Endothelial cell of umbilical vein (primary cell): ENCODE measurements around the gene SUGCT.

Experiments
- POLR2A ChIP-seq: IDR thresholded peaks from 2 replicates; pipeline ENCODE4 v1.6.1; 2012; ENCODE audit warnings: low read depth, mild to moderate bottlenecking, control low read depth, low read length
- TF ChIP-seq, protein P1 (sequence below), 2 donors: IDR thresholded peaks; 1 replicate in 1 of 2; 2 replicates in 1 of 2; pipeline ENCODE4 v1.5.1; 2011; ENCODE audit warnings: low read length in 2 of 2, mild to moderate bottlenecking in 2 of 2, moderate library complexity in 2 of 2, control low read depth in 1 of 2, inconsistent platforms in 1 of 2, low read depth in 1 of 2; ENCODE audit not compliant: insufficient read depth in 1 of 2; ENCODE audit errors: extremely low read depth in 1 of 2
- TF ChIP-seq, protein P2 (sequence below): IDR thresholded peaks from 2 replicates; pipeline ENCODE4 v1.6.1; 2011; ENCODE audit not compliant: insufficient read depth, insufficient read length

DNA sequence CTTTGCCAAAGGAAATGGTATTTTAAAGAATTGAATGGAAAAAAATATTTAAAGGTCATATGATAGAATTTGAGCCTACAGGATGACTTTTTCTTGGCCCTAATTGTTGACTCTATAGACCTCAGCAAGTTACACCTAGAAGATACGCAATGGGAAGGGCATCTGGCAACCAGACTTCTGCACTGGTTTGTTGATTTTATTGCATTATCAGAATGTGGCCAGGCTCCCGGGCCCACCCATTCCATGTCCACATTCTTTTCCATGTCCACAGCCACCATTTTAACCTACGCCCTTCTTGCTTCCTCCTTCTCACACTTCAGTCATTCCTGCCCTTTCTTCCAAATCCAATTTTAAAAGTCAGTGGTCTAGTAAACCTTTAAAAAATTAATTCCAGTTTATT, 738.4 kb downstream of the SUGCT start:
- TF ChIP-seq, protein P1, sequence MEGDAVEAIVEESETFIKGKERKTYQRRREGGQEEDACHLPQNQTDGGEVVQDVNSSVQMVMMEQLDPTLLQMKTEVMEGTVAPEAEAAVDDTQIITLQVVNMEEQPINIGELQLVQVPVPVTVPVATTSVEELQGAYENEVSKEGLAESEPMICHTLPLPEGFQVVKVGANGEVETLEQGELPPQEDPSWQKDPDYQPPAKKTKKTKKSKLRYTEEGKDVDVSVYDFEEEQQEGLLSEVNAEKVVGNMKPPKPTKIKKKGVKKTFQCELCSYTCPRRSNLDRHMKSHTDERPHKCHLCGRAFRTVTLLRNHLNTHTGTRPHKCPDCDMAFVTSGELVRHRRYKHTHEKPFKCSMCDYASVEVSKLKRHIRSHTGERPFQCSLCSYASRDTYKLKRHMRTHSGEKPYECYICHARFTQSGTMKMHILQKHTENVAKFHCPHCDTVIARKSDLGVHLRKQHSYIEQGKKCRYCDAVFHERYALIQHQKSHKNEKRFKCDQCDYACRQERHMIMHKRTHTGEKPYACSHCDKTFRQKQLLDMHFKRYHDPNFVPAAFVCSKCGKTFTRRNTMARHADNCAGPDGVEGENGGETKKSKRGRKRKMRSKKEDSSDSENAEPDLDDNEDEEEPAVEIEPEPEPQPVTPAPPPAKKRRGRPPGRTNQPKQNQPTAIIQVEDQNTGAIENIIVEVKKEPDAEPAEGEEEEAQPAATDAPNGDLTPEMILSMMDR (IDR thresholded peaks at IDR 0.05; ENCODE audit: extremely low read depth in 1 of 2, insufficient read depth in 1 of 2, low read depth in 1 of 2, low read length in 2 of 2) = no peak
- no peak for TF ChIP-seq POLR2A
- TF ChIP-seq, protein P2, sequence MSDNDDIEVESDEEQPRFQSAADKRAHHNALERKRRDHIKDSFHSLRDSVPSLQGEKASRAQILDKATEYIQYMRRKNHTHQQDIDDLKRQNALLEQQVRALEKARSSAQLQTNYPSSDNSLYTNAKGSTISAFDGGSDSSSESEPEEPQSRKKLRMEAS = no peak
